Spleen (tissue), 7 donors: ENCODE data around the gene FBLN1.

Experiments
- CTCF ChIP-seq, 11 experiments: fragments of 200-600 bp in 7 of 11; fragments of 450-650 bp in 4 of 11; sonication (generic) in 4 of 11; IDR thresholded peaks in 8 of 11; conservative IDR thresholded peaks in 3 of 11; 1 replicate in 7 of 11; 2 replicates in 4 of 11; pipeline versions ENCODE4 v1.4.0 to v1.8.0; 2016 to 2021; ENCODE audit warnings: antibody characterized with exemption in 11 of 11, inconsistent platforms in 4 of 11, mild to moderate bottlenecking in 1 of 11
- POLR2A ChIP-seq, 3 donors: fragments of 450-650 bp; IDR thresholded peaks; one replicate each; pipeline ENCODE4 v1.5.1; 2017; ENCODE audit warnings: antibody characterized with exemption in 3 of 3, mild to moderate bottlenecking in 1 of 3
- donor health status: DM: no; HTN: no; CAD: no; lungs with moderate emphysema.
- donor health status: DM: no; HTN: no; CAD: no.
- donor health status: DM: no; HTN: no; CAD: no.

- TF ChIP-seq CTCF (IDR thresholded peaks at IDR 0.05 in 8 of 11, conservative IDR thresholded peaks at IDR 0.05 in 3 of 11) (no peak), POLR2A (IDR thresholded peaks at IDR 0.05) (no peak)
Observed at GRCh38 chr22:45585946-45586540, 83.4 kb downstream of the FBLN1 start.
